GM13977 (cell line): ENCODE data around the gene ANKRD40.

ENCODE experiments used
- DNase-seq: peaks from one replicate; pipeline ENCODE4 v3.0.0; 2012; ENCODE audit warnings: low spot score
- CTCF ChIP-seq: IDR thresholded peaks from 2 replicates; pipeline ENCODE4 v1.5.1; 2012; ENCODE audit warnings: mild to moderate bottlenecking, control low read depth; ENCODE audit not compliant: insufficient read depth; ENCODE audit errors: extremely low read depth, missing control alignments
- in situ Hi-C: fragments of 300-500 bp; cut with MboI; formaldehyde crosslinking; loops from one replicate; pipeline ENCODE4 v1.12.0; 2022; ENCODE audit warnings: low sequenced_read_pairs, low pct_unique_long_range_greater_than_20kb, mixed read lengths, inconsistent platforms; ENCODE audit not compliant: unreplicated experiment

ANKRD40 gene

GRCh38 chr17:50697062-50697461, 10.7 kb downstream of the ANKRD40 start:
- in situ Hi-C loops, result no loop called here
- TF ChIP-seq CTCF, result no peak
- DNase-seq, result no peak

GRCh38 chr17:50696365-50696879, 11.3 kb downstream of the ANKRD40 start:
- in situ Hi-C loops, result no loop called here

GRCh38 chr17:50693036-50693682, 14.6 kb downstream of the ANKRD40 start:
- no peak for DNase-seq
- no peak for TF ChIP-seq CTCF
- in situ Hi-C loops, result no loop called here

More at GRCh38 chr17:50696365-50696879, 11.3 kb downstream of the ANKRD40 start:
- no peak for TF ChIP-seq CTCF
- no peak for DNase-seq

- in situ Hi-C loops, result no loop called here
- DNase-seq, result no peak
- TF ChIP-seq CTCF, result no peak
These were observed 15.2 kb downstream of the ANKRD40 start for GRCh38 chr17:50692448-50693035.

- DNase-seq, result no peak
- in situ Hi-C loops, result no loop called here
- TF ChIP-seq CTCF, result no peak
These were observed 15.9 kb downstream of the ANKRD40 start for GRCh38 chr17:50691550-50692447.

- TF ChIP-seq CTCF, result no peak
- in situ Hi-C loops, result no loop called here
- no peak for DNase-seq
These were observed 16.7 kb downstream of the ANKRD40 start for GRCh38 chr17:50690887-50691549.
